MCF 10A (cell line): Measurements from ENCODE around the gene NOTCH4. TPM values are rescaled to one million over a fixed set of nuclear protein-coding genes. Genes with fewer than 3 reads are reported as not detected.
"Not testable (repeated sequence)": the region's sequence is repeated elsewhere in the genome, so short reads cannot be mapped to it uniquely, and the experiment has no call there.

ENCODE experiments used
- BruUV-seq: library from RNA; stranded (reverse); fragments of 400-500 nt; replicated peaks from 2 replicates; lab custom pipeline; 2021; lab: Mats Ljungman, UMichigan
- CTCF ChIA-PET: fragments of 300-600 bp; sonication (Branson Sonifier 250); formaldehyde crosslinking; extraction: SDS; loops from one replicate; lab custom pipeline; 2021; ENCODE audit warnings: antibody characterized with exemption, inconsistent platforms; lab: Yijun Ruan, JAX
- POLR2A ChIA-PET: fragments of 300-600, 350-650 bp; sonication (Branson Sonifier 250); formaldehyde crosslinking; extraction: SDS; loops from one replicate; lab custom pipeline; 2020; ENCODE audit warnings: antibody characterized with exemption, inconsistent platforms; lab: Yijun Ruan, JAX
- DNase-seq: peaks from one replicate; pipeline ENCODE4 v3.0.0-alpha.2; 2018; ENCODE audit not compliant: unreplicated experiment
- H3K27ac Mint-ChIP-seq: one replicate; pipeline ENCODE4 v1.8.0; 2022; ENCODE audit warnings: mild to moderate bottlenecking, low read depth, mixed read lengths; ENCODE audit not compliant: unreplicated experiment
- H3K27me3 Mint-ChIP-seq: one replicate; pipeline ENCODE4 v1.8.0; 2022; ENCODE audit warnings: mixed read lengths; ENCODE audit not compliant: insufficient read depth, unreplicated experiment
- H3K36me3 Mint-ChIP-seq: one replicate; pipeline ENCODE4 v1.8.0; 2022; ENCODE audit warnings: mild to moderate bottlenecking, moderate library complexity, mixed read lengths; ENCODE audit not compliant: insufficient read depth, unreplicated experiment
- H3K4me1 Mint-ChIP-seq: one replicate; pipeline ENCODE4 v1.8.0; 2022; ENCODE audit warnings: mixed read lengths; ENCODE audit not compliant: insufficient read depth, unreplicated experiment
- H3K4me3 Mint-ChIP-seq: one replicate; pipeline ENCODE4 v1.8.0; 2022; ENCODE audit warnings: mild to moderate bottlenecking, moderate library complexity, mixed read lengths; ENCODE audit not compliant: unreplicated experiment
- H3K9me3 Mint-ChIP-seq: one replicate; pipeline ENCODE4 v1.8.0; 2022; ENCODE audit warnings: mixed read lengths; ENCODE audit not compliant: unreplicated experiment
- CTCF ChIP-seq: fragments of 200-600 bp; IDR thresholded peaks from one replicate; pipeline ENCODE4 v1.8.0; 2022; ENCODE audit warnings: antibody characterized with exemption, mild to moderate bottlenecking; ENCODE audit not compliant: unreplicated experiment
- intact Hi-C: fragments of 100-400 bp; cut with micrococcal nuclease; formaldehyde crosslinking; loops from 2 replicates; pipeline ENCODE4 v1.14.1; 2022
- total RNA-seq: library from RNA; stranded (reverse); gene quantifications from 2 replicates; pipeline ENCODE4 v1.2.3, GENCODE V29; 2022

Gene NOTCH4
- total RNA-seq, 1 experiment from 2014 or later = not detected

DNA sequence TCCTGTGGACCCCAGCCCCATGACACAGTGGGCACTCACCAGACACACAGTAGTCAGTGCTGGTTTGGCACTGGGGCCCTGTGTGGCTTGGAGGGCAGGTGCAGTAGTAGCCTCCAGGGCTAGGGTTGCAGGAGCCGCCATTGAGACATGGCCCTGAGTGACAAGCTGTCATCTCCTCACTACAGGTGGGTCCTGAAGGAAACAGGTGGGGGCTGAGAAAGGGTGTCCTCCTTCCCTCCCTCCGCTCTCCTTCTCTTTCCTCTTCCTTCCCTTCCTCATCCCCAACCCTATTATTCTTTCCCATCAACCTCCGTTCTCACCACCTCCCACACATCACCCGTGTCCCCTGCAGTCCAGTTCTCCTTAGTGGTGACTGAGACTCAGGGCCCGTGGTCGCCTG is 10.2 kb downstream of the NOTCH4 start:
- no TSS peak for BruUV-seq
- no peaks in the 10 kb centered on the region for H3K9me3 Mint-ChIP-seq
- peaks cover 10% of the 10 kb centered on the region for H3K4me1 Mint-ChIP-seq
- no peaks in the 10 kb centered on the region for H3K36me3 Mint-ChIP-seq
- DNase-seq = no peak
- ChIA-PET POLR2A (no interaction called here), CTCF (interaction anchor here (0.6 to 0.7 kb wide), 2 partner anchors 18 to 490 kb away, joined by 3 to 4 read pairs; no protein-coding TSS in a partner anchor)
- peaks cover 34% of the 10 kb centered on the region for H3K27me3 Mint-ChIP-seq
- TF ChIP-seq CTCF = no peak
- H3K27ac Mint-ChIP-seq = no peak overlapping the region
- intact Hi-C loops = no loop called here
- H3K4me3 Mint-ChIP-seq = no peak overlapping the region

- no peak overlapping the region for H3K4me3 Mint-ChIP-seq
- no peaks in the 10 kb centered on the region for H3K36me3 Mint-ChIP-seq
- peak; percentile 69 for DNase-seq
- H3K9me3 Mint-ChIP-seq = no peaks in the 10 kb centered on the region
- peaks cover 19% of the 10 kb centered on the region for H3K27me3 Mint-ChIP-seq
- CTCF ChIA-PET = interaction anchor here (0.6 to 1.4 kb wide), 2 partner anchors 42 to 94 kb away, joined by 3 to 4 read pairs; no protein-coding TSS in a partner anchor
- no peak for TF ChIP-seq CTCF
- no TSS peak for BruUV-seq
- intact Hi-C loops = no loop called here
- peaks cover 10% of the 10 kb centered on the region for H3K4me1 Mint-ChIP-seq
- no peak overlapping the region for H3K27ac Mint-ChIP-seq
- POLR2A ChIA-PET = interaction anchor here (0.6 to 1.2 kb wide), 2 partner anchors 22 to 607 kb away, joined by 3 read pairs; partner anchors contain the start of gene PBX2
These were observed 11.6 kb downstream of the NOTCH4 start for GRCh38 chr6:32212076-32212760.

DNA sequence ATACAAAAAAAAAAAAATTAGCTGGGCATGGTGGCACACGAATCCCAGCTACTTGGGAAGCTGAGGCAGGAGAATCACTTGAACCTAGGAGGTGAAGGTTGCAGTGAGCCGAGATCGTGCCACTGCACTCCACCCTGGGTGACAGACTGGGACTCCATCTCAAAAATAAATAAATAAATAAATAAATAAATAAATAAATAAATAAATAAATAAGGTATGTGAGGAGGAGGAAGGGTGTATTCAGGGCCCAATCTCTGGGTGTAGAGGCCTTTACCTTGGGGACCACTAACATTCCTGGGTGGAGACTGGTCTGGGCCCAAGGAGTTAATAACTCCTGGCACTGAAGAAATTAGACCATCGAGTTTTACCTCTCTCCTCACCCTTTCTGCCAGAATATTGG is 12.4 kb downstream of the NOTCH4 start:
- Mint-ChIP-seq H3K27me3 (peaks cover 11% of the 10 kb centered on the region), H3K4me1 (peaks cover 10% of the 10 kb centered on the region)
- H3K27ac Mint-ChIP-seq, DNase-seq, H3K36me3 Mint-ChIP-seq, H3K9me3 Mint-ChIP-seq, intact Hi-C loops, POLR2A ChIA-PET, BruUV-seq, H3K4me3 Mint-ChIP-seq: not testable (repeated sequence)
- CTCF ChIA-PET = interaction anchor here (1.4 kb wide), 1 partner anchor 93 kb away, joined by 4 read pairs; no protein-coding TSS in a partner anchor

DNA sequence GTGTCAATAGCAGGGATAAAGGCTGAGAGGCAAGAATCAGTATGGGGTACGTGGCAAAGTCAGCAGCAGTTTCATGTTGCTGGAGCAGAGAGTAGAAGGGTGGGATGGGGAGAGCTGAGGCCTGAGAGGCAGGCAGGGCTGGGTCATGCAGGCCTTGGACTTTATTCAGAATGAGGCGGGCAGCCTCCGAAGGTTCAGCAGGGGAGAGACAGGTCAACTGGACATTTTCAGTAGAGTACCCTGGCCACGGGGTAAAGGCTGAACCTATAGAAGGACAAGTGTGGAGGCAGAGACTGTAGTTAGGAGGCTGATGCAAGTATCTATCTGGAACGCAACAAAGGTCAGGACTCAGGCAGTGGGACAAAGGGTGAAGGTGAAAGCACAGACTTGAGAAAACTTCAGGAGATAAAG is 13.7 kb downstream of the NOTCH4 start:
- H3K36me3 Mint-ChIP-seq = peaks cover 1% of the 10 kb centered on the region
- H3K27me3 Mint-ChIP-seq = peaks cover 3% of the 10 kb centered on the region
- POLR2A ChIA-PET = no interaction called here
- no peak overlapping the region for H3K4me3 Mint-ChIP-seq
- no peak for TF ChIP-seq CTCF
- no peaks in the 10 kb centered on the region for H3K9me3 Mint-ChIP-seq
- no peak for DNase-seq
- H3K27ac Mint-ChIP-seq = no peak overlapping the region
- intact Hi-C loops = no loop called here
- no TSS peak for BruUV-seq
- peaks cover 10% of the 10 kb centered on the region for H3K4me1 Mint-ChIP-seq
- CTCF ChIA-PET = no interaction called here
